NCI-H2171 treated with DMSO at 0.1 percent for 48 hours (cell line): ENCODE measurements around the gene PLEKHM3.
"Not testable (repeated sequence)": the region's sequence is repeated elsewhere in the genome, so short reads cannot be mapped to it uniquely, and the experiment has no call there.

Experiments
- DNase-seq: peaks from one replicate; lab custom pipeline; 2025; lab: John Stamatoyannopoulos, UW

Gene PLEKHM3

GRCh38 chr2:207919164-207919919, 106.0 kb downstream of the PLEKHM3 start:
- DNase-seq, result no peak

GRCh38 chr2:207914716-207915115, 110.6 kb downstream of the PLEKHM3 start:
- DNase-seq, result no peak

- no peak for DNase-seq
These were observed 111.5 kb downstream of the PLEKHM3 start for GRCh38 chr2:207913772-207914358.

GRCh38 chr2:207911856-207912255, 113.5 kb downstream of the PLEKHM3 start:
- no peak for DNase-seq

- no peak for DNase-seq
These were observed 114.1 kb downstream of the PLEKHM3 start for GRCh38 chr2:207911215-207911614.

GRCh38 chr2:207906495-207906894, 118.8 kb downstream of the PLEKHM3 start:
- not testable (repeated sequence) for DNase-seq

- no peak for DNase-seq
These were observed 119.8 kb downstream of the PLEKHM3 start for GRCh38 chr2:207905546-207905945.

- DNase-seq, result no peak
These were observed 122.1 kb downstream of the PLEKHM3 start for GRCh38 chr2:207903236-207903635.

GRCh38 chr2:207902821-207903220, 122.5 kb downstream of the PLEKHM3 start:
- DNase-seq, result no peak

GRCh38 chr2:207901829-207902228, 123.5 kb downstream of the PLEKHM3 start:
- no peak for DNase-seq

GRCh38 chr2:207901401-207901800, 123.9 kb downstream of the PLEKHM3 start:
- no peak for DNase-seq

- no peak for DNase-seq
These were observed 127.0 kb downstream of the PLEKHM3 start for GRCh38 chr2:207898354-207898695.

- DNase-seq, result no peak
These were observed 127.6 kb downstream of the PLEKHM3 start for GRCh38 chr2:207897541-207898353.

- no peak for DNase-seq
These were observed 128.6 kb downstream of the PLEKHM3 start for GRCh38 chr2:207896525-207897285.

- no peak for DNase-seq
These were observed 130.0 kb downstream of the PLEKHM3 start for GRCh38 chr2:207895274-207895860.

GRCh38 chr2:207892716-207893402, 132.5 kb downstream of the PLEKHM3 start:
- no peak for DNase-seq

- no peak for DNase-seq
These were observed 134.1 kb downstream of the PLEKHM3 start for GRCh38 chr2:207891086-207891844.

- DNase-seq, result no peak
These were observed 137.8 kb downstream of the PLEKHM3 start for GRCh38 chr2:207887500-207887899.

- no peak for DNase-seq
These were observed 140.3 kb downstream of the PLEKHM3 start for GRCh38 chr2:207885010-207885409.

- DNase-seq, result no peak
These were observed 141.2 kb downstream of the PLEKHM3 start for GRCh38 chr2:207884127-207884526.
